Measurements from ENCODE around the gene E2F4.

The E2F4 gene

DNA sequence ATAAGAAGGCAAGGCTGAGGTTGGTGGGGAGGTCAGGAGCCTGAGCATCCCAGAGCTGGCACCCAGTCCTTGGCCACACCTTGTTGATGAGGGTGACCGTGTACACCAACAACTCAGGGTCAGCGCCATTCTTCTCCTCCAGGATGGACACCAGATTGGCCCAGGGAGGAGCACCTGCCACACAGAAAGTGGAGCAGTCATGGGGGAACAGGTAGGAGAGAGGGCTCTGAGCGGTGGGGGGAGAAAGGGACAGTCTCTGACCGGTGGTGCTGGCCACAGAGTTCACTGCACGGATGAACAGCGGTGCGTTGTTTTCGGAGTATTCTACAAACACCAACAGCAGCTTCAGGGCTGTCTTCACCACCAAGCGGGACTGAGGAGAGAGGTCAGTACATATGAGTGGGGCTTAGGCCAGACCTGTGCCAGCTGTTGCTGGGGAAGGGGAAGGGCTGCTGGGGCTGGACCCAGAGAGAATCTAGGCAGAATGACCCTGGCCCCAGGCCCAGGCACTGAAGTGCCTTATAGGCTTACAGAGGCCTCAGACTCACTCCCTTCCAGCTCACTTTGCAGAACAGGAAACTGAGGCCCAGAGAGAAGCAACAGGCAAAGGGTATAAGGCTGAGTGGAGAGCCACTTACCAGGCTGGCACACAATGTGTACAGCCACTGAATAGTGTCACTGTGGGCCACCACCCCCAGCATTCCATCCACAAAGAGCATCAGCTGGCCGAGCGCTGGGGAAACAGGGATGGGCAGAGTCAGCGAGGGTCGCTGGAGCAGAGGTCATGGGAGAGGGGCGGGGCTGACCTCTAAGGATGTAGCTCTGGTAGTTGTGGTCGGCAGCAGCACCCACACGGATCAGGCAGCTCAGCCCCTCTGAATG lies 45.7 kb downstream of the E2F4 start:
- Histone ChIP-seq H3K4me3 (ENCODE audit: insufficient read depth, low read depth, low read length) (no peak overlapping the region), H3K9me3 (ENCODE audit: control insufficient read depth, low read length) (no peaks in the 10 kb centered on the region), H3K27me3 (ENCODE audit: control insufficient read depth, insufficient read depth, low read length, poor library complexity, severe bottlenecking) (no peaks in the 10 kb centered on the region), H3K27ac (ENCODE audit: insufficient read depth, low read depth, low read length, poor library complexity, severe bottlenecking) (no peak overlapping the region), H3K4me1 (ENCODE audit: control insufficient read depth, insufficient read depth, low read length) (peaks cover 3% of the 10 kb centered on the region), H3K36me3 (ENCODE audit: control insufficient read depth, insufficient read depth, low read length) (no peaks in the 10 kb centered on the region)
- 90 to 95% methylated on average over 16 of the region's 16 CpGs for WGBS, 2 experiments

DNA sequence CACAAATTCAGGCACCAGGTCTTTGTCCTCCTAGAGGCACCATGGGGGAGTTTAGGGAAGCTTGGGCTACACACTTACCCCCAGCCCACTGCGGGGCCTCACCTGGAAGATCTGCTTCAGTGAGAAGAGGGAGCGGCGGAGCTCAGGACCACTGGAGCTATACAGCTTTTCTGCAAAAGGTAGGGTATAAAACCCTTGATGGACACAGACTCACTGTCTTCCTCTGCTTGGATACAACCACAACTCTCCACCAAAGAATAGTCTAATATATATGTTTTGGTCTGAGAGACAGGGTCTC lies 46.3 kb downstream of the E2F4 start:
- peaks cover 3% of the 10 kb centered on the region for H3K4me1 ChIP-seq (ENCODE audit: control insufficient read depth, insufficient read depth, low read length)
- no peaks in the 10 kb centered on the region for H3K27me3 ChIP-seq (ENCODE audit: control insufficient read depth, insufficient read depth, low read length, poor library complexity, severe bottlenecking)
- H3K27ac ChIP-seq (ENCODE audit: insufficient read depth, low read depth, low read length, poor library complexity, severe bottlenecking): no peak overlapping the region
- no peaks in the 10 kb centered on the region for H3K36me3 ChIP-seq (ENCODE audit: control insufficient read depth, insufficient read depth, low read length)
- no peak overlapping the region for H3K4me3 ChIP-seq (ENCODE audit: insufficient read depth, low read depth, low read length)
- H3K9me3 ChIP-seq (ENCODE audit: control insufficient read depth, low read length): no peaks in the 10 kb centered on the region
- WGBS, 2 experiments: 87 to 93% methylated on average over 3 of the region's 3 CpGs

DNA sequence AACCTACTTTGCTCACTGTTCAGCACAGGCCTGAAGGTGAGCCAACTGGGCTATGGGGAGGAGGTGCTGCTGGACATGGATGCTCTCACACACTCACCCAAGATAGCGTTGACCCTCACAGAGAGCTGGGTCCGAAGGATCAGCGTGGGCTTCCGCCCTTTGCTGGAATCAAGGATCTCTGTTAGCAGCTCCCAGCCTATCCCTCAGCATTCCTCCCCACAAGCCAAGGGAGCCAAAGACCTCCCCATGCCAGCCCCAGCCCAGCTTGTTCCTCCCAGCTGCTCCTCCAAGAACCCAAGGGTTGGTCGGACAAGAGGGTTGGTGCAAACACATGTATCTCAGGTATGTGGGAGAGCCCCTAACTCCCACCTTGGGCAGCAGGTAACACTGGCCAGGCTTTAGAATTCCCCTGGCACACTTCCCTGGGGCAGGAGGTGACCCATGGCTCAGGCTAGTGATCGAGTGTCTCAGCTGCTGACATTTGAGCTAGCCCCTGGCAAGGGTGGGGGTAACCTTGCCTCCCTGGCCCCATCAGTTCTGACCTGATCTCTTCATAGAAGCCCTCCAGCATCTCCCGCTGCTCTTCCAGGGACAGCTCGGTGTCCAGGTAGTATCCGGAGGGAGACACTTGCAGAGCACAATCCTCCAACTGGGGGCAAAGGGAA lies 47.0 kb downstream of the E2F4 start:
- WGBS, 2 experiments: 95 to 97% methylated on average over 9 of the region's 9 CpGs
- Histone ChIP-seq H3K4me3 (ENCODE audit: insufficient read depth, low read depth, low read length) (no peak overlapping the region), H3K36me3 (ENCODE audit: control insufficient read depth, insufficient read depth, low read length) (no peaks in the 10 kb centered on the region), H3K4me1 (ENCODE audit: control insufficient read depth, insufficient read depth, low read length) (peaks cover 3% of the 10 kb centered on the region), H3K27me3 (ENCODE audit: control insufficient read depth, insufficient read depth, low read length, poor library complexity, severe bottlenecking) (no peaks in the 10 kb centered on the region), H3K27ac (ENCODE audit: insufficient read depth, low read depth, low read length, poor library complexity, severe bottlenecking) (no peak overlapping the region), H3K9me3 (ENCODE audit: control insufficient read depth, low read length) (no peaks in the 10 kb centered on the region)

DNA sequence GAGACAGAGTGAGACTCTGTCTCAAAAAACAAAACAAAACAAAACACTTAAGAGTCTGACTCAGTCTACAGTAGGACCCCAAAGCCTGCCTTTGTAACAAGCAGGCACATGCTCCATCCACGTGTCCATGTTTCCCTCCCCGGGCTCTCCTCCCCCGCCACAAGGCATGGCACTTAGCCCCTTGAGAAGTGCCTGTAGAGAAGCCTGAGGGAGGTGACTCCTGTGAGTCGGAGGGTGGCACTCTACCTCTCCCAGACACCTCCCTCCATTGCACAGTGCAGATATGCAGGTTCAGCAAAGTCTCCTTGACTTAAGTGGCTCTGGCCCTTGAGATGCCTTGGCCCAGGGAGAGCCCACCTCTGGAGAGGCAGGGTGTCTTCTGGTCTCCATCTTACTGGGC lies 48.6 kb downstream of the E2F4 start:
- WGBS, 2 experiments: 88 to 91% methylated on average over 4 of the region's 4 CpGs
- Histone ChIP-seq H3K36me3 (ENCODE audit: control insufficient read depth, insufficient read depth, low read length) (no peaks in the 10 kb centered on the region), H3K27ac (ENCODE audit: insufficient read depth, low read depth, low read length, poor library complexity, severe bottlenecking) (no peak overlapping the region)

DNA sequence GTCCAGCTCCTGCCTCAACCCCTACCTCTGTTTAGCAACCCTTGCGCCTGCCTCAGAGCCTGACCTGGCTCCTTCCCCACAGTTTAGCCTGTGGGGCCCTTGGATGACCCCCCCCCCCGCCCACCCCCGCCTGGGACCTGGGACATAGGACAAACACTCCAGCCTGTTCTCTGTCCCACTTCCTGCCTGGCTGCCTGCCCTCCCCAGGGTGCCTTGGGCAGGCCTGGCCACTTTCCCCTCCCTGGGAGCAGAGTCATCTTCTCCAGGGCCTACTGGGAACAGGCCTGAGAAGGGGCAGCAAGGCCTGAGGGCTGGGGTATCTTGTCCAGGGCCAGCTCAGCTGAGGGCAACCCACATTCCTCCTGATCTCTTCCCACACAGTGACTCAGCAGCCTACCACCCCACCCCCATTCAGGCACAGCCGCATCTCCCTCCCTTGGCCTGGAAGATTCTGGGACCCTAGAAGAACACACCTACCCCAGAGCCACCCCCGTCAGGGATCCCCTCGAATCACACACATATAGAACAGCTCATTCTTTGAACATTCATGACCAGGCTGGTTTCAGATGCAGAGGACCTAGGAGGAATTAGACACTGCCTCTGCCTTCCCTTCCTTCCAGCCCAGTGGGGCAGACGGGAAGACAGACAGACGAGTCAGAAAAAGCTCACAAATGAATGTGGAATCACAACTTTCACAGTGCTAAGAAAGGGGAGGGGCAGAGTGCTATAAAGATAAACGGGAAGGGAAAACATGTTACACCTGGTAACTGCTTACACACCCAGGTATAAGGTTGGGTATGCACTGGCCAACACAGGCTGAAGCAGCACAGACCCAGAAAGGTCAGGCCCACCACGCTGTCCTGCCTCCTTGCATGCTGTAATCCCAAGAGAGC lies 49.3 kb downstream of the E2F4 start:
- Histone ChIP-seq H3K36me3 (ENCODE audit: control insufficient read depth, insufficient read depth, low read length) (no peaks in the 10 kb centered on the region), H3K9me3 (ENCODE audit: control insufficient read depth, low read length) (no peaks in the 10 kb centered on the region), H3K27ac (ENCODE audit: insufficient read depth, low read depth, low read length, poor library complexity, severe bottlenecking) (no peak overlapping the region), H3K27me3 (ENCODE audit: control insufficient read depth, insufficient read depth, low read length, poor library complexity, severe bottlenecking) (no peaks in the 10 kb centered on the region), H3K4me3 (ENCODE audit: insufficient read depth, low read depth, low read length) (no peak overlapping the region), H3K4me1 (ENCODE audit: control insufficient read depth, insufficient read depth, low read length) (peaks cover 9% of the 10 kb centered on the region)
- 69 to 82% methylated on average over 8 to 10 of the region's 10 CpGs for WGBS, 2 experiments

More for the DNA sequence above, 48.6 kb downstream of the E2F4 start:
- Histone ChIP-seq H3K4me1 (ENCODE audit: control insufficient read depth, insufficient read depth, low read length) (peaks cover 8% of the 10 kb centered on the region), H3K9me3 (ENCODE audit: control insufficient read depth, low read length) (no peaks in the 10 kb centered on the region), H3K4me3 (ENCODE audit: insufficient read depth, low read depth, low read length) (no peak overlapping the region), H3K27me3 (ENCODE audit: control insufficient read depth, insufficient read depth, low read length, poor library complexity, severe bottlenecking) (no peaks in the 10 kb centered on the region)

DNA sequence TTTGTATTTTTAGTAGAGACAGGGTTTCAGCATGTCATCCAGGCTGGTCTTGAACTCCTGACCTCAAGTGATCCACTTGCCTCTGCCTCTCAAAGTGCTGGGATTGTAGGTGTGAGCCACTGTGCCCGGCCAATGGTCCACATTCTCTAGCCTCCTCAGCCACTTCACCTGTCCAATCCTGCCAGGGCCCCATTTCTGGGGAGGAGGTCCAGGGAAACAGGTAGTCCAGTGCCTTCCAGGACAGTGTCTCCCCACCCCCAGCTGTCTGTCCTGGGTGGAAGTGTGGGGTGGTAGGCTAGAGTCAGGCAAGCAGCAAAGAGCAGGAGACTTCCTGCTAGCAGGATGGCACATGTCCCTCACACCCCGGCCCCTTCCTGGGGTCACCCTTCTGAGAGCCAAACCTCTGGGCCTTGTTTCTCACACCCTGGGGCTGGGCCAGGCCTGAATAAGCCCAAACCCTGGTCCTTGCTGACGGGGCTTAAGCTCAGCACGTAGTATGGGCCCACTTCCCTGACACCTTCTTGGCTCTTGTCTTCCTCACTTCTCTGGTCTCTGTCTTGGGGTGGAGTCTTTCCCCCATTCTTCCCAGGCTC lies 50.3 kb downstream of the E2F4 start:
- Histone ChIP-seq H3K4me3 (ENCODE audit: insufficient read depth, low read depth, low read length) (no peak overlapping the region), H3K27ac (ENCODE audit: insufficient read depth, low read depth, low read length, poor library complexity, severe bottlenecking) (no peak overlapping the region), H3K9me3 (ENCODE audit: control insufficient read depth, low read length) (no peaks in the 10 kb centered on the region), H3K4me1 (ENCODE audit: control insufficient read depth, insufficient read depth, low read length) (peaks cover 9% of the 10 kb centered on the region), H3K36me3 (ENCODE audit: control insufficient read depth, insufficient read depth, low read length) (no peaks in the 10 kb centered on the region), H3K27me3 (ENCODE audit: control insufficient read depth, insufficient read depth, low read length, poor library complexity, severe bottlenecking) (peaks cover 7% of the 10 kb centered on the region)
- 93 to 94% methylated on average over 4 of the region's 4 CpGs for whole genome bisulfite sequencing, 2 experiments

DNA sequence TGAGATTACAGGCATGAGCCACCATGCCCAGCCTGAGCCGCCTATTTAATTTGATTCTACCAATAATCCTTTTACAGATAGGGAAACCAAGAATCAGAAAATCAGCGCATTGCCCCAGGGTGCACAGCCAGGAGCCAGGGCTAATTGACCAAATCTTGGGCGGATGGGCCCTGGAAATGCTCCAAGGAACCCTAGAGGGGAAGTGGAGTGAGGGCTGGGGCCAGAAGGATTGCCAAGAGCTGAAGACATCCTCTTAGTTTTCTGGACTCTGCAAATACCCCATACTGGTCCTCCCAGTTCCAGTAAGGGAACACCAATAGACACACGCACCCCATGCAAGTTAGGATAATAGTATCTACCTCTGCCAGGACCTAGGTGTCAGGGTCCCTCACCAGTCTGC lies 51.5 kb downstream of the E2F4 start:
- no peak overlapping the region for H3K27ac ChIP-seq (ENCODE audit: insufficient read depth, low read depth, low read length, poor library complexity, severe bottlenecking)
- WGBS, 2 experiments: 91 to 95% methylated on average over 4 of the region's 4 CpGs
- H3K4me1 ChIP-seq (ENCODE audit: control insufficient read depth, insufficient read depth, low read length): peaks cover 19% of the 10 kb centered on the region
- peaks cover 15% of the 10 kb centered on the region for H3K27me3 ChIP-seq (ENCODE audit: control insufficient read depth, insufficient read depth, low read length, poor library complexity, severe bottlenecking)
- H3K4me3 ChIP-seq (ENCODE audit: insufficient read depth, low read depth, low read length): no peak overlapping the region
- no peaks in the 10 kb centered on the region for H3K36me3 ChIP-seq (ENCODE audit: control insufficient read depth, insufficient read depth, low read length)
- H3K9me3 ChIP-seq (ENCODE audit: control insufficient read depth, low read length): no peaks in the 10 kb centered on the region

GRCh38 chr16:67244387-67245185 lies 52.6 kb downstream of the E2F4 start:
- WGBS, 2 experiments: 81 to 82% methylated on average over 5 of the region's 5 CpGs
- H3K27me3 ChIP-seq (ENCODE audit: control insufficient read depth, insufficient read depth, low read length, poor library complexity, severe bottlenecking): peaks cover 26% of the 10 kb centered on the region
- peaks cover 25% of the 10 kb centered on the region for H3K4me1 ChIP-seq (ENCODE audit: control insufficient read depth, insufficient read depth, low read length)
- no peak overlapping the region for H3K4me3 ChIP-seq (ENCODE audit: insufficient read depth, low read depth, low read length)
- H3K27ac ChIP-seq (ENCODE audit: insufficient read depth, low read depth, low read length, poor library complexity, severe bottlenecking): no peak overlapping the region
- no peaks in the 10 kb centered on the region for H3K36me3 ChIP-seq (ENCODE audit: control insufficient read depth, insufficient read depth, low read length)
- H3K9me3 ChIP-seq (ENCODE audit: control insufficient read depth, low read length): no peaks in the 10 kb centered on the region

DNA sequence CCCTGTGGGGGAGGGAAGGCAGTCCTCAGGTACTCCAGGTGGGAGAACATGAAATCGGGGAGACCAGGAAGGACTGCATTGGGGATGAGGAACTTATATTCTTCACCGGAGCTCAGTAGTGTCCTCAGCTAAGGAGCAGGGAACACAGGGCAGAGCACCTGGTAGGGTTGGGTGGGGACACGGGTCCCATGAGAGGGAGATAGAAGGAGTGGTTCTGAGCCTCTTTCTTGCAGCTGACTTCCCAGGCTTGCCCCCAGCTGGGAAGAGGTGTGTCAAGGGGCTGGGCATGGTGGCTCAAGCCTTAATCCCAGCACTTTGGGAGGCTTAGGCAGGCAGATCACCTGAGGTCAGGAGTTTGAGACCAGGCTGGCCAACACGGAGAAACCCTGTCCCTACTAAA lies 53.2 kb downstream of the E2F4 start:
- Histone ChIP-seq H3K27ac (ENCODE audit: insufficient read depth, low read depth, low read length, poor library complexity, severe bottlenecking) (no peak overlapping the region), H3K4me3 (ENCODE audit: insufficient read depth, low read depth, low read length) (no peak overlapping the region), H3K9me3 (ENCODE audit: control insufficient read depth, low read length) (no peaks in the 10 kb centered on the region), H3K36me3 (ENCODE audit: control insufficient read depth, insufficient read depth, low read length) (no peaks in the 10 kb centered on the region), H3K4me1 (ENCODE audit: control insufficient read depth, insufficient read depth, low read length) (peaks cover 30% of the 10 kb centered on the region), H3K27me3 (ENCODE audit: control insufficient read depth, insufficient read depth, low read length, poor library complexity, severe bottlenecking) (peaks cover 32% of the 10 kb centered on the region)
- WGBS, 2 experiments: 84 to 87% methylated on average over 4 of the region's 4 CpGs

Data from ectodermal cell (in vitro differentiated cells).